Duodenal mucosa (tissue), 2 donors: Measurements from ENCODE around the gene ABHD10.

ENCODE experiments used
- H3K27ac ChIP-seq: one replicate; pipeline ENCODE4 v1.7.0; 2013; ENCODE audit warnings: low read depth, low read length
- H3K27me3 ChIP-seq, 2 donors: one replicate each; pipeline ENCODE4 v1.7.0; 2013; ENCODE audit warnings: low read length in 2 of 2, control low read depth in 1 of 2; ENCODE audit not compliant: insufficient read depth in 2 of 2, control insufficient read depth in 1 of 2
- H3K36me3 ChIP-seq, 2 donors: one replicate each; pipeline ENCODE4 v1.7.0; 2013; ENCODE audit warnings: low read length in 2 of 2, control low read depth in 1 of 2; ENCODE audit not compliant: insufficient read depth in 2 of 2, control insufficient read depth in 1 of 2
- H3K4me1 ChIP-seq, 2 donors: one replicate each; pipeline ENCODE4 v1.7.0; 2013; ENCODE audit warnings: low read length in 2 of 2, control low read depth in 1 of 2; ENCODE audit not compliant: insufficient read depth in 2 of 2, control insufficient read depth in 1 of 2
- H3K4me3 ChIP-seq, 2 donors: one replicate each; pipeline ENCODE4 v1.7.0; 2013; ENCODE audit warnings: low read length in 2 of 2, low read depth in 1 of 2
- H3K9ac ChIP-seq, 2 donors: one replicate each; pipeline ENCODE4 v1.7.0; 2013; ENCODE audit warnings: low read length in 2 of 2, low read depth in 1 of 2
- H3K9me3 ChIP-seq, 2 donors: one replicate each; pipeline ENCODE4 v1.7.0; 2013; ENCODE audit warnings: low read length in 2 of 2, control low read depth in 1 of 2; ENCODE audit not compliant: control insufficient read depth in 1 of 2

Gene ABHD10

DNA sequence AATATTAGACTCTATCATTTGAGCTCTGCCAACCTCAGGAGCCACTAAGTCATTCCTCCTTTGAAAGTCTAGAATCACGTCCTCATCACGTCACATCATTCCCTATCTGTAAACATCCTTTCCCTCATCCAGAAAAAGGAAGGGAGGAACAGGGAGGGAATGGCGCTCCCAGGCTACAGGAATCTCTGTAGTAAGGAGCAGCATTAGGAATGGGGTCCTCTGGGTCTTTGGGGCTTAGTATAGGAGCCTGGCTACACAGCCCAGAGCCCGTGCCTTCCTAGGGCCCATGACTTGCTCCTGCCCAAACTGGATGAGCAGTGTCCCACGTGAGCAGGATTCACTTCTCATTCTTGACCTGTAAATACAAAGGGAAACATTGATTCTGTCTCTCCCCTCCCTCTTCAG lies 21.5 kb downstream of the ABHD10 start:
- H3K27me3 ChIP-seq: peaks cover 4 to 11% of the 10 kb centered on the region in 2 donors
- no peak overlapping the region for H3K4me3 ChIP-seq
- H3K27ac ChIP-seq: no peak overlapping the region
- no peak overlapping the region for H3K9ac ChIP-seq
- H3K9me3 ChIP-seq: no peaks in the 10 kb centered on the region
- H3K4me1 ChIP-seq: peaks cover 8 to 18% of the 10 kb centered on the region in 2 donors
- H3K36me3 ChIP-seq: no peaks in the 10 kb centered on the region

DNA sequence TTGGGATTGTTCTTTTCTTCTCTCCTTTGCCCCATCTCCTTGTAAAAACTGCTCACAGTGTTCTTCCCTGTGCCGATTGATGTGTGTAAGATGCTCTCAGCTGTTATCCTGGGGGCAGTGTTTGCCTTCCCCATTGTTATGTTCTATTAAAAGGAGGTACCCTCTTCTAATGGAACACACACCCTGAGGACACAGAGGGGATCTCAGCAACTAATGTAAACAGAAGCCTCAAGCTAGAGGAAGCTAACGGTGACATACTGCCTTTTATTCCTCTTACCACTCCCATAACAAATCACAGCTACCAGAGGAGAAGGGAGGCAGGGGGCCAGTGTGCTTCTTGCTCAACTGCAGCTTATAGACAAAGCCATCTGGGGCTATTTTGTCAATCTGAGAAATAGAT lies 22.1 kb downstream of the ABHD10 start:
- Histone ChIP-seq H3K27me3 (peaks cover 4 to 11% of the 10 kb centered on the region in 2 donors), H3K4me3 (no peak overlapping the region)

DNA sequence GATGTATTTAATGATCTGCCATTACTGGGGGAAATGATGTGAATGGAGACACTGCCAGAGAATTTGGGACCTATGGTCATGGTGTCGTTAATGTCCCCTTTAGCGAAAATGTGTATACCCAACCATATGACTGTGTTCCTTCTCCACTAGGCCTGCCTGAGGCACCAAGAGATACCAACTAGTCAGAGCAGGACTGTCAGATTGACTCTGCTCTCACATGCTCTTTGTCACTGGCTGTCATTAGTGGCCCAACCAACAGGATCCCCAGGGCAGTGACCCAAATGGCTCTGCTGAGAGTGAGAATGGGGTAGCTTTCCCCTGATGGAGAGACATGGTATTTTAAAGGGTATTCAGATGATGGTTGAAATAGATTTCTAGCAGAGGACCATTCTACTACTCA lies 22.7 kb downstream of the ABHD10 start:
- Histone ChIP-seq H3K36me3 (no peaks in the 10 kb centered on the region), H3K27ac (no peak overlapping the region), H3K9ac (no peak overlapping the region), H3K27me3 (peaks cover 4 to 11% of the 10 kb centered on the region in 2 donors), H3K4me1 (peaks cover 8 to 18% of the 10 kb centered on the region in 2 donors), H3K9me3 (no peaks in the 10 kb centered on the region), H3K4me3 (no peak overlapping the region)

More for the DNA sequence above, 22.1 kb downstream of the ABHD10 start:
- Histone ChIP-seq H3K9me3 (no peaks in the 10 kb centered on the region), H3K9ac (no peak overlapping the region), H3K36me3 (no peaks in the 10 kb centered on the region), H3K4me1 (peaks cover 8 to 18% of the 10 kb centered on the region in 2 donors), H3K27ac (no peak overlapping the region)

DNA sequence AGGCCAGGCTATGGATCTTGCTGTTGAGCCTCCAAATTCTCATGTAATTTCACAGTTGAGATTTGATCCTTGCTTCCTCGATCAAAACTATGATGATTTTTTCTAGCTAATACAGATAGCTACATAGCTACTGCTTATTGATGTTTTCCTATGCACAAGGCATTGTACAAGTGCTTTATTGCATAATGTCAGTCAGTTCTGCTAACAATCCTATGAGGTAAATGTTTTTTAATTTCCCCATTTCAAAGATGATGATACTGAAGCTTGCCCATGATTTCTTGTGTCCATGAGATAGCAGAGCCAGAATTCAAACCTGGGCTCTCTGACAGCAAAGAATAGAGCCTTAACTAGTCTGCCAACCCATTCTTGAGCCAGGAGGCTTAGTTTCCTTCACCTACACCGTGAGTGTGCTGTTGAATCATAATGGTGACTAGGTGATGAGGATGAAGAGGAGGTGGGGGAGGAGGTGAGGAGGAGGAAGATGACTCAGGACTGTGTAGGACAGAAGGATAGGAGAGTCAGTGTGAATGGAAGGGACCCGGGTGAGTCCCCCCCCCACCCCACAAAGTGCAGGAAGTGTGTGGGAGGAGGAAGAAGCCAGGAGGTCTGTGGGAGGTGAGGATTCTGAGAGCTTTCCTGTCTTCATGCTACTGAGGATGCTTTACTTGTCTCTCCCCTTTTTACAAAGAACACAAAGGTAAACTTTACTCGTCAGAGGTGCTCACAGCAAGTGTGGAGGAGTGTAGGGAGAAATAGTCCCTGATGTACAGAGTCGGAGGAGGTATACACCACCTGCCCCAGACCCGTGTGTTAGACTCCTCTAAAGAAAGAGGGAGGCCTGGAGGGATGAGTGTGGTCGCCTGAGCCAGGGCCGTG lies 23.5 kb downstream of the ABHD10 start:
- Histone ChIP-seq H3K27ac (no peak overlapping the region), H3K4me3 (no peak overlapping the region), H3K9ac (no peak overlapping the region), H3K36me3 (no peaks in the 10 kb centered on the region), H3K27me3 (peaks cover 4 to 11% of the 10 kb centered on the region in 2 donors), H3K9me3 (no peaks in the 10 kb centered on the region), H3K4me1 (peaks cover 8 to 18% of the 10 kb centered on the region in 2 donors)

DNA sequence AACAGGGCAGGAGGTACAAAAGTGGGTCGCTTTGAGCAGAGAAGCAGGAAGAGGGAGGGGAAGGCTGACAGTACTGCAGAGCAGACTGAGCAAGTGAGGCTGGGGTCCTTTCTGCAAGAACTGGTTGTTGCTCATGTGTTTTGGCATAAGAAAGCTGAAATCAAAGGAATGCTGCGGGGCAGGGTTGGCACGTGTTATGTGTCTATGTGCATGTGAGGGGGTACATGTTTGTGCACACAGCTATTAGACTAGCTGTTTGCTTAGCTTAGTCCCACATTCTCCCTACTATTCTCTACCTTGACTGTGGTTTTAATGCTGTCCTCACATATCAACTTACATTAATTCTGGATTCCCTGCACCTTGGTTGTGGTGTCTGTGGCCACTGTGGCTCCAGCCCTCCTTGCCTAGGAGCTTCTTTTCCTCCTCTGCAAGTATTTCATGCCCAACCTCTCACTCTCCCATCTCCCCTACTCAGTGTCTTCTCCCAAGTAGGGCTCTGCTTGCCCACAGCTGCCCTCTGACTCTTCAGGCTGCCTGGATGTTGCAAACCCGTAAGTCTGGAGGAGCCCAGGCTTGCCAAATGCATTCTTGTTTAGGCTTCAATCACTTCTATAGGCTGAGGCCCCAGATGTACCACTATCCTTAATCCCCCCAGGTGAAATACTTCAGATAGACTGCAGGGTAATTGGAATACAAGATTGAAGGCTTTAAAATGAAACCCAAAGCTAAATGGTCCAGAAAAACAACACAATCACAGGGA lies 24.7 kb downstream of the ABHD10 start:
- Histone ChIP-seq H3K9ac (no peak overlapping the region), H3K27ac (no peak overlapping the region), H3K36me3 (no peaks in the 10 kb centered on the region), H3K4me3 (no peak overlapping the region), H3K4me1 (peaks cover 6 to 16% of the 10 kb centered on the region in 2 donors), H3K9me3 (no peaks in the 10 kb centered on the region), H3K27me3 (peaks cover 2 to 9% of the 10 kb centered on the region in 2 donors)

DNA sequence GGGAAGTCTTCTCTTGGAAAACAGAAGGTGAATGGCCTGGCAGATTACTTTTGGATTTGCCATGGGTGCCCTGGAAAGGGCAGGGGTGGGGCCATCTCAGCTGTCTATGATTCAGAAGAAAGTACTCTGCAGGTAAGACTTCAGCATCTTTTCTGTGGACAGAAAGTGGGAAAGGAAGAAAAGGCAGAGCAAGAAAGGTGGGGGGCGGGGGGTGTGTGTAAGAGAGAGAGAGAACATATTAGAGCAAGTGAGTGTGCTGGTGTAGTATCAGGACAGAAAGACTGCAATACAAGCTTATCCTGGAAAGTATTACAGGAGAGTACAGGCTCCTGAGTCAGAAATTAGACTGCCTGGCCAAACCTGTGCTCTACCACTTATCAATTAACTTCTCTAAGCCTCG lies 25.4 kb downstream of the ABHD10 start:
- peaks cover 0 to 9% of the 10 kb centered on the region in 2 donors for H3K4me1 ChIP-seq
- no peaks in the 10 kb centered on the region for H3K36me3 ChIP-seq
- H3K9ac ChIP-seq: no peak overlapping the region
- peaks cover 0 to 6% of the 10 kb centered on the region in 2 donors for H3K27me3 ChIP-seq
- no peak overlapping the region for H3K4me3 ChIP-seq
- no peak overlapping the region for H3K27ac ChIP-seq
- no peaks in the 10 kb centered on the region for H3K9me3 ChIP-seq

DNA sequence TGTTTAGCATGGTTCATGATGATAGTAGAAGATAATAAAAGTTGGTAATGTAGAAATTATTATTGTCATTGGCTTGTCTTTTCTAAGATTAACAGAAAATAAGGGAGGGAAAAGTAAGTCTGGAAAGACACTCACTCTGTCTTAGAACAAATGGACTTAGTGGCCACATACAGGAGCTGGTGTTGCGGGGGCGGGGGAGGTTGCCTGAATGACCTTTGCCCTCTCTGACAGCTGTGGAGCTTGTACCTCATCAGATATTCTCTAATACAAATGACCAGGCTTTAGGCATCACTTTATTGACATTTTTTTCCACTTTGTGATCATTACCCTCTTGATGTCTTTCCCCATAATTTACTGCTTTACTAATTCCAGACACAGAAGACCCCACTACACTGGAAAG lies 25.8 kb downstream of the ABHD10 start:
- Histone ChIP-seq H3K9ac (no peak overlapping the region), H3K4me3 (no peak overlapping the region), H3K27me3 (peaks cover 0 to 2% of the 10 kb centered on the region in 2 donors), H3K9me3 (no peaks in the 10 kb centered on the region), H3K4me1 (peaks cover 0 to 5% of the 10 kb centered on the region in 2 donors), H3K36me3 (no peaks in the 10 kb centered on the region), H3K27ac (no peak overlapping the region)

DNA sequence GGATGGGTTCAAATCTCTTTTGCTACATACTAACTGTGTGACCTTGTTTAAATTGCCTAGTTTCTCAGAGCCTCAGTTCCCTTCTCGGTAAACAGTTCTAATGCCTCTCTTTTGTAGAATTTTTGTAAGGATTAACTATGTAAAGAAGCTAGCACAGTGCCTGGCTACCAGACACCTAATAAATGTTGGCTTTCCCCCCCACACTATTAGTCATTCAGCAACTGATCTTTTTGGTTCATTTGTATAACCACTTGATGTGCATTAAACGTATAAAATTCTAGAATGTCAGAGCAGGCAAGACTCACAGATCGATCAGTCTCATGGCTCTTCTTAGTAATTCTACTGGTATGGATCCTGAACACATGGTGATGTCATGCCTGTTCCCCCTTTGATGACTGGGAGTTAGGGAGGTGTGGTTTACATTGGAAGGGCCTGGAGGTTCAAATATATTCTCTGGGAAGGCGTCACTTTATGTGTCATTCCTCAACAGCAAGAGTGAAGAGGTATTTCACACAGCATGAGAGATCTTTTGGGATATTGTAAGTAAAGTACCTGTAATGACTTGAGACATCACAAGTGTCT lies 26.4 kb downstream of the ABHD10 start:
- Histone ChIP-seq H3K27ac (no peak overlapping the region), H3K9ac (no peak overlapping the region), H3K27me3 (no peaks in the 10 kb centered on the region), H3K4me1 (peaks cover 0 to 5% of the 10 kb centered on the region in 2 donors), H3K4me3 (no peak overlapping the region), H3K36me3 (no peaks in the 10 kb centered on the region), H3K9me3 (no peaks in the 10 kb centered on the region)

DNA sequence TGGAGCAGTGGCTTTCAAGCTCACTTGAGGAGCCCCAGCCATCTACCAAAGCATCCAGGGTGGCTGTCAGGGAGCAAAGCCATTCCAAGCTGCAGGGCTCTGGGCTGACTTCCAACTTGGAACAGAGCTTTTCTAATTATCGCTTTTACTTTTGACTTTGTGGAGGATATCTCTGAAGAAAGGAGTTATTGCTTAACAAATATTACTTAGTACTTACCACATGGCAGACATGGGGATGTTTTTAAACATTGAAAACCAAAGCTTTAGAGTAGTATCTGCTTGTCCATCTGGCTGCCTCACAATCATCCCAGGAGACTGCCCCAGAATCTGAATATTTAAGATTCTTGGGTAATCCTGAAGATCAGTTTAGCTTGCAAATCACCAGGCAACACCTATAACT lies 28.8 kb downstream of the ABHD10 start:
- Histone ChIP-seq H3K9ac (no peak overlapping the region), H3K27ac (no peak overlapping the region), H3K27me3 (no peaks in the 10 kb centered on the region), H3K4me1 (peaks cover 0 to 5% of the 10 kb centered on the region in 2 donors), H3K9me3 (no peaks in the 10 kb centered on the region), H3K4me3 (no peak overlapping the region), H3K36me3 (no peaks in the 10 kb centered on the region)

DNA sequence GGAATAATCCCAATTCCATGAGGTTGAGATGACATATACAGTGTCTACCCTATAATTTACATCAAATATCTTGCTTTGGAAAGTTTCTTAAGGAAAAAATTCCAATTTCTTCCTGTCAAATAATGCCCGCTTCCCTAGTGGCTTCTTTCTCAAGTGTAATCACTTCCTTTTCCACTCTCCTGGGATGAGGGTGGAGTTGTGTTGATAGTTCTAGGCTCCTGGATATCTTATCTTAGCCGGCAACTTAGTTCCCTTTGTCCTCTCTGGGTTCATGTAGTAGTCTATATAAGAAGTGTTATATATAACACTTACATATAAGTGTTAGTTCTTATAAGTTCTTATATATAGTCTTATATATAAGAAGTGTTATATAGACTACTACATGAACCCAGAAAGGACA lies 30.8 kb downstream of the ABHD10 start:
- Histone ChIP-seq H3K27me3 (no peaks in the 10 kb centered on the region), H3K9me3 (no peaks in the 10 kb centered on the region), H3K9ac (no peak overlapping the region), H3K36me3 (no peaks in the 10 kb centered on the region), H3K27ac (no peak overlapping the region), H3K4me1 (peaks cover 4 to 9% of the 10 kb centered on the region in 2 donors), H3K4me3 (no peak overlapping the region)
